WI38 (cell line): ENCODE data around the gene CREB1.
"Not testable (repeated sequence)": the region's sequence is repeated elsewhere in the genome, so short reads cannot be mapped to it uniquely, and the experiment has no call there.

Experiments
- H3K4me3 ChIP-seq: 2 replicates; pipeline ENCODE4 v1.5.1; 2011; ENCODE audit warnings: low read depth, mild to moderate bottlenecking, control low read depth, low read length
- TF ChIP-seq, protein P1 (sequence below): IDR thresholded peaks from 2 replicates; pipeline ENCODE4 v1.5.1; 2012; ENCODE audit warnings: low read depth, mild to moderate bottlenecking, control low read depth, low read length

The CREB1 gene

DNA sequence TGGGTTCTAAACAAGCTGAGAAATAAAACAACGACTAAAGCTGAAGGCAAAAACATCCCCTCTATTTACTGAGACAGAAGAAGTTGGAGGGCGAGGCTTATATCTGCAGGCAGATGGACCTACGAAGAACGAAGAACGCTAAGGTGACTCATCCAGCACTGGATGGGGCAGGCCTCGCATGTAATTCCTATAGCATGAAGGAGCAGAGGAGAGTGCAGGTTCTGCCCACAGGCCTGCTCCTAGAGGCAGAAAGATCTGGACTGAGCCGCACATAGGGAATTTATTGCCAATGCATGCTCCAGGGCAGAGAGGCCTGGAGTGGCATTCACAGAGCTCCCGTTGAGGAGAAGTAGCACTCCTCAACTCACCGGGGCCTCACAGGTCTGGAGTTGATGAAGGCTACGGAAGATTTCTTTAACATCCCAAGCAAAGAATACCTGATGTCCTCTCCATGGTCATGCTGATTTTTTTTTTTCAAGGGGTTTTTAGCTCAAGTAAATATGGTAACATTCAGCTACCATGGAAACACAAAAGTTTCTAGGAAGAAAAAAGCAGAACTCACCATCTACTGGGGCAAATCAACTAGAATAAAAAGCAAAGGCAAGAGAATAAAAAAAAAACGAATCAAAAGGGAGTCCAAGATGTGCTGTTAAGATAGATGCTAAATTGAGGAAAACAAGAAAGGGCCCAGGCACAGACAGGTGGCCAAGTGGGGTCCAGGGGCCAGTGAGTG, 105.9 kb downstream of the CREB1 start:
- H3K4me3 ChIP-seq: no peak overlapping the region
- TF ChIP-seq, protein P1, sequence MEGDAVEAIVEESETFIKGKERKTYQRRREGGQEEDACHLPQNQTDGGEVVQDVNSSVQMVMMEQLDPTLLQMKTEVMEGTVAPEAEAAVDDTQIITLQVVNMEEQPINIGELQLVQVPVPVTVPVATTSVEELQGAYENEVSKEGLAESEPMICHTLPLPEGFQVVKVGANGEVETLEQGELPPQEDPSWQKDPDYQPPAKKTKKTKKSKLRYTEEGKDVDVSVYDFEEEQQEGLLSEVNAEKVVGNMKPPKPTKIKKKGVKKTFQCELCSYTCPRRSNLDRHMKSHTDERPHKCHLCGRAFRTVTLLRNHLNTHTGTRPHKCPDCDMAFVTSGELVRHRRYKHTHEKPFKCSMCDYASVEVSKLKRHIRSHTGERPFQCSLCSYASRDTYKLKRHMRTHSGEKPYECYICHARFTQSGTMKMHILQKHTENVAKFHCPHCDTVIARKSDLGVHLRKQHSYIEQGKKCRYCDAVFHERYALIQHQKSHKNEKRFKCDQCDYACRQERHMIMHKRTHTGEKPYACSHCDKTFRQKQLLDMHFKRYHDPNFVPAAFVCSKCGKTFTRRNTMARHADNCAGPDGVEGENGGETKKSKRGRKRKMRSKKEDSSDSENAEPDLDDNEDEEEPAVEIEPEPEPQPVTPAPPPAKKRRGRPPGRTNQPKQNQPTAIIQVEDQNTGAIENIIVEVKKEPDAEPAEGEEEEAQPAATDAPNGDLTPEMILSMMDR: no peak

DNA sequence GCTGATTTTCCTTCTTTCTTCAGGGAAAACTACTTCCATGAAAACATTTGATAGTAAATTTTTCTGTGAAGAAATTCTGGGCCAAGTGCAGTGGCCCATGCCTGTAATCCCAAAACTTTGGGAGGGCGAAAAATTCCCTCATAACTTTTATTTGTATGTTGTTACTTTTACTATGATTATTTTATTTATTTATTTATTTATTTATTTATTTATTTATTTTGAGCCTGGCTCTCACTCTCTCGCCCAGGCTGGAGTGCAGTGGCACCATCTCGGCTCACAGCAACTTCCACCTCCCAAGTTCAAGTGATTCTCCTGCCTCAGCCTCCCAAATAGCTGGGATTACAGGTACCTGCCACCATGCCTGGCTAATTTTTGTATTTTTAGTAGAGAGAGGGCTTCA, 109.5 kb downstream of the CREB1 start:
- H3K4me3 ChIP-seq: not testable (repeated sequence)

DNA sequence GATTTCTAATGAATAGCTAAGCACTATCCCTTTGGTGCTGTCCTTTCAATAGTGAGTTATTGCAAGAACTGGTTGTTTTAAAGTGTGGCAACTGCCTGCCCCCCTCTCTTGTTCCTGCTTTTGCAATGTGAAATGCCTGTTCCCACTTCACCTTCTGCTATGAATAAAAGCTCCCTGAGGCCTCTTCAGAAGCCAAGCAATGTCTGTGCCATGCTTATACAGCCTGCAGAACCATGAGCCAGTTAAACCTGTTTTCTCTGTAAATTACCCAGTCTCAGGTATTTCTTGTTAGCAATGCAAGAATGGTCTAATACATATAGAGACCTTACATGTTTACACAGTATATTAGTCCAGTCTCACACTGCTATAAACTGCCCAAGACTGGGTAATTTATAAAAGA, 110.4 kb downstream of the CREB1 start:
- no peak overlapping the region for H3K4me3 ChIP-seq
- TF ChIP-seq, protein P1: no peak

DNA sequence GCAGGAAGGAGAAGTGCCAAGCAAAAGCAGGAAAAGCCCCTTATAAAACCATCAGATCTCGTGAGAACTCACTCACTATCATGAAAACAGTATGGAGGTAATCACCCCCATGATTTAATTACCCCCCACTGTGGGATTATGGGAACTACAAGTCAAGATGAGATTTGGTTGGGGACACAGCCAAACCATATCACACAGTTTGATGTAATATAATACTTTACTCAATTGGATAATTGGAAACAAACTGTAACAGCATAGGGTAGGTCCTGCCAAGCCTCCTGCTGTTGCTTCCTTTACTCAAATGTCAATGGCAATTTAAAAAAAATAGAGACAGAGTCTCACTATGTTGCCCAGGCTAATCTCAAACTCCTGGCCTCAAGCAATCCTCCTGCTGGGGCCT, 110.9 kb downstream of the CREB1 start:
- TF ChIP-seq, protein P1: no peak

DNA sequence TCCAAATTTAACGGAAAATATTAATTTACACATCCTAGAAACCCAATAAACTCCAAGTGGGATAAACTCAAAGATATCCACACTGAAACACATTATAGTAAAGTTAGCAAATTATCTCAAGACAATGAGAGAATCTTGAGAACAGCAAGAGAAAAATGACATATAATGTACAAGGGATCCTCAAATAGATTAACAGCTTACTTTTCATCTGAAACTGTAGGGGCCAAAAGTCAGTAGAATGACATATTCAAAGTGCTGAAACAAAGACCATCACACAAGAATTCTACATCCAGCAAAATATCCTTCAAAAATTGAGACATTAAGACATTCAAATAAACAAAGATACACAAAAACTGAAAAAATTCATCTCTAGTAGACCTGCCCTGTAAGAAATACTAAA, 114.1 kb downstream of the CREB1 start:
- TF ChIP-seq, protein P1: no peak
- no peak overlapping the region for H3K4me3 ChIP-seq

More for the DNA sequence above, 110.9 kb downstream of the CREB1 start:
- H3K4me3 ChIP-seq: no peak overlapping the region

DNA sequence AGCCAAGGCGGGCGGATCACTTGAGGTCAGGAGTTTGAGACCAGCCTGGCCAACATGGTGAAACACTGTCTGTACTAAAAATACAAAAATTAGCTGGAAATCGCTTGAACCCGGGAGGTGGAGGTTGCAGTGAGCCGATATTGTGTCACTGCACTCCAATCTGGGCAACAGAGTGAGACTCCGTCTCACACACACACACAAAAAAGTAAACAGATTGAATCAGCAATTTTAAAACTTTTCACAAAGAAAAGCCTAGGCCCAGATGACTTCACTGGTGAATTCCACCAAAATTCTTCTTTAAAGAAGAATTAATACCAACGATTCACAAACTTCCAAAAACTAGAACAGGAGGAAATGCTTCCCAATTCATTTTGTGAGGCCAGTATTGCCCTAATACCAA, 116.8 kb downstream of the CREB1 start:
- H3K4me3 ChIP-seq: not testable (repeated sequence)
